GM12878 (cell line): Measurements from ENCODE around the gene B4GALT1. TPM values are rescaled to one million over a fixed set of nuclear protein-coding genes. Genes with fewer than 3 reads are reported as not detected.
A peak's percentile ranks its signal among the peaks of the same experiment; 100 is the strongest.

Experiments used
- CBX3 ChIP-seq: fragments of 200-600 bp; sonication (generic); IDR thresholded peaks from 2 replicates; pipeline ENCODE4 v1.6.1; 2016; ENCODE audit warnings: low read depth, borderline replicate concordance
- ETV6 ChIP-seq, 2 experiments: fragments of 450-650 bp in 1 of 2; IDR thresholded peaks in 1 of 2; conservative IDR thresholded peaks in 1 of 2; 2 replicates each; pipeline ENCODE4 v1.6.1; 2014; ENCODE audit warnings: antibody characterized with exemption in 1 of 2, borderline replicate concordance in 1 of 2, low read depth in 1 of 2, mild to moderate bottlenecking in 1 of 2, moderate library complexity in 1 of 2
- FOS ChIP-seq: IDR thresholded peaks from 3 replicates; pipeline ENCODE4 v1.6.1; 2011; ENCODE audit warnings: borderline replicate concordance; ENCODE audit not compliant: insufficient read length; ENCODE audit errors: extremely low read depth
- GATAD2B ChIP-seq: fragments of 450-650 bp; conservative IDR thresholded peaks from 2 replicates; pipeline ENCODE4 v1.6.1; 2017; ENCODE audit warnings: low read depth, mild to moderate bottlenecking, moderate library complexity
- HDGF ChIP-seq: fragments of 450-650 bp; IDR thresholded peaks from 2 replicates; pipeline ENCODE4 v1.6.1; 2016; ENCODE audit warnings: antibody characterized with exemption
- IRF4 ChIP-seq: IDR thresholded peaks from 2 replicates; pipeline ENCODE4 v1.6.1; 2011; ENCODE audit warnings: low read depth, low read length
- KAT2A ChIP-seq: conservative IDR thresholded peaks from 2 replicates; pipeline ENCODE4 v1.6.1; 2011; ENCODE audit warnings: low read depth, low read length; ENCODE audit not compliant: control insufficient read depth
- KDM1A ChIP-seq: fragments of 200-600 bp; sonication (generic); IDR thresholded peaks from 2 replicates; pipeline ENCODE4 v1.6.1; 2016; ENCODE audit warnings: borderline replicate concordance
- MEF2A ChIP-seq: IDR thresholded peaks from 2 replicates; pipeline ENCODE4 v1.6.1; 2011; ENCODE audit warnings: low read depth, mild to moderate bottlenecking, low read length, moderate library complexity; ENCODE audit not compliant: insufficient read depth
- MEF2B ChIP-seq: fragments of 450-650 bp; IDR thresholded peaks from 2 replicates; pipeline ENCODE4 v1.6.1; 2018; ENCODE audit warnings: mild to moderate bottlenecking, moderate library complexity; ENCODE audit not compliant: partially characterized antibody, poor library complexity, severe bottlenecking
- PAX5 ChIP-seq: IDR thresholded peaks from 2 replicates; pipeline ENCODE4 v1.6.1; 2011; ENCODE audit warnings: low read depth, low read length, borderline replicate concordance
- PML ChIP-seq: IDR thresholded peaks from 2 replicates; pipeline ENCODE4 v1.6.1; 2012; ENCODE audit warnings: low read length, inconsistent platforms
- POLR2AphosphoS5 ChIP-seq: IDR thresholded peaks from 2 replicates; pipeline ENCODE4 v1.6.1; 2011; ENCODE audit warnings: mild to moderate bottlenecking, low read length, inconsistent platforms
- RB1 ChIP-seq: fragments of 450-650 bp; formaldehyde crosslinking; IDR thresholded peaks from 2 replicates; pipeline ENCODE4 v1.6.1; 2017; ENCODE audit warnings: mild to moderate bottlenecking, borderline replicate concordance
- SMAD5 ChIP-seq: IDR thresholded peaks from 2 replicates; pipeline ENCODE4 v1.6.1; 2016; ENCODE audit warnings: antibody characterized with exemption, low read depth
- SREBF2 ChIP-seq: IDR thresholded peaks from 2 replicates; pipeline ENCODE4 v1.6.1; 2012; ENCODE audit warnings: mild to moderate bottlenecking, low read length
- STAT3 ChIP-seq: IDR thresholded peaks from 2 replicates; pipeline ENCODE4 v1.6.1; 2011; ENCODE audit warnings: low read depth, low read length, improper control_type of control experiment
- TARDBP ChIP-seq: IDR thresholded peaks from 2 replicates; pipeline ENCODE4 v1.6.1; 2016; ENCODE audit warnings: borderline replicate concordance
- polyA plus RNA-seq, 11 experiments: library from polyadenylated mRNA; depleted of rRNA in 4 of 11; unstranded in 6 of 11; stranded (reverse) in 5 of 11; fragments of >200 nt; fragmentation: Nextera tagmentation in 4 of 11; fragmentation: Illumina TruSeq in 1 of 11; extraction: Ambion mirVana in 4 of 11; extraction: Trizol in 1 of 11; gene quantifications; 1 replicate in 1 of 11; 2 replicates in 10 of 11; pipeline versions ENCODE4 v1.2.1 to v1.2.3, GENCODE V29; 2011 to 2016; ENCODE audit warnings: inconsistent platforms in 2 of 11, missing spikeins in 2 of 11, low read depth in 1 of 11
- total RNA-seq, 4 experiments: library from RNA; depleted of rRNA in 3 of 4; stranded (reverse); fragments of >200 nt in 3 of 4; fragmentation: Illumina TruSeq in 1 of 4; extraction: Trizol in 1 of 4; gene quantifications; 2 replicates each; pipeline versions ENCODE4 v1.2.1 to v1.2.3, GENCODE V29; 2013 to 2021
- TF ChIP-seq, protein P1 (sequence below): fragments of 450-650 bp; IDR thresholded peaks from 2 replicates; pipeline ENCODE4 v1.6.1; 2017; ENCODE audit warnings: antibody characterized with exemption, mild to moderate bottlenecking, moderate library complexity
- TF ChIP-seq, protein P2 (sequence below): IDR thresholded peaks from 2 replicates; pipeline ENCODE4 v1.6.1; 2011; ENCODE audit warnings: borderline replicate concordance, low read depth, mild to moderate bottlenecking, moderate library complexity, mixed read lengths, low read length; ENCODE audit not compliant: insufficient read depth; ENCODE audit errors: extremely low read length
- TF ChIP-seq, protein P3 (sequence below): IDR thresholded peaks from 2 replicates; pipeline ENCODE4 v1.6.1; 2012; ENCODE audit warnings: improper control_type of control experiment, low read depth, low read length; ENCODE audit not compliant: insufficient replicate concordance

B4GALT1 gene
- total and polyA plus RNA-seq, 10 of the 15 experiments (the other 5 are each of a cell fraction or from before 2014, with no cell fraction given) = 12.7 to 79.0 (median 41.0) TPM

- TF ChIP-seq, protein P1, sequence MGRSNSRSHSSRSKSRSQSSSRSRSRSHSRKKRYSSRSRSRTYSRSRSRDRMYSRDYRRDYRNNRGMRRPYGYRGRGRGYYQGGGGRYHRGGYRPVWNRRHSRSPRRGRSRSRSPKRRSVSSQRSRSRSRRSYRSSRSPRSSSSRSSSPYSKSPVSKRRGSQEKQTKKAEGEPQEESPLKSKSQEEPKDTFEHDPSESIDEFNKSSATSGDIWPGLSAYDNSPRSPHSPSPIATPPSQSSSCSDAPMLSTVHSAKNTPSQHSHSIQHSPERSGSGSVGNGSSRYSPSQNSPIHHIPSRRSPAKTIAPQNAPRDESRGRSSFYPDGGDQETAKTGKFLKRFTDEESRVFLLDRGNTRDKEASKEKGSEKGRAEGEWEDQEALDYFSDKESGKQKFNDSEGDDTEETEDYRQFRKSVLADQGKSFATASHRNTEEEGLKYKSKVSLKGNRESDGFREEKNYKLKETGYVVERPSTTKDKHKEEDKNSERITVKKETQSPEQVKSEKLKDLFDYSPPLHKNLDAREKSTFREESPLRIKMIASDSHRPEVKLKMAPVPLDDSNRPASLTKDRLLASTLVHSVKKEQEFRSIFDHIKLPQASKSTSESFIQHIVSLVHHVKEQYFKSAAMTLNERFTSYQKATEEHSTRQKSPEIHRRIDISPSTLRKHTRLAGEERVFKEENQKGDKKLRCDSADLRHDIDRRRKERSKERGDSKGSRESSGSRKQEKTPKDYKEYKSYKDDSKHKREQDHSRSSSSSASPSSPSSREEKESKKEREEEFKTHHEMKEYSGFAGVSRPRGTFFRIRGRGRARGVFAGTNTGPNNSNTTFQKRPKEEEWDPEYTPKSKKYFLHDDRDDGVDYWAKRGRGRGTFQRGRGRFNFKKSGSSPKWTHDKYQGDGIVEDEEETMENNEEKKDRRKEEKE = no peak
- TF ChIP-seq PML (no peak), PAX5 (peak; percentile 56; the same call in 1 of the 2 replicates), GATAD2B (peak; percentile 25), HDGF (peak; percentile 85), MEF2B (no peak), RB1 (peak; percentile 62; the same call in 1 of the 2 replicates), ETV6 (conservative IDR thresholded peaks at IDR 0.05 in 1 of 2, IDR thresholded peaks at IDR 0.05 in 1 of 2; ENCODE audit: borderline replicate concordance in 1 of 2, low read depth in 1 of 2) (no peak), STAT3 (no peak), POLR2AphosphoS5 (peak; percentile 73; the same call in 1 of the 2 replicates), SMAD5 (0 out of 2 replicates have a peak, but pooled peaks have one; percentile 56), MEF2A (no peak), FOS (no peak), CBX3 (no peak), TARDBP (peak; percentile 16; the same call in 1 of the 2 replicates), SREBF2 (no peak), IRF4 (no peak), KAT2A (no peak), KDM1A (no peak)
- TF ChIP-seq, protein P2, sequence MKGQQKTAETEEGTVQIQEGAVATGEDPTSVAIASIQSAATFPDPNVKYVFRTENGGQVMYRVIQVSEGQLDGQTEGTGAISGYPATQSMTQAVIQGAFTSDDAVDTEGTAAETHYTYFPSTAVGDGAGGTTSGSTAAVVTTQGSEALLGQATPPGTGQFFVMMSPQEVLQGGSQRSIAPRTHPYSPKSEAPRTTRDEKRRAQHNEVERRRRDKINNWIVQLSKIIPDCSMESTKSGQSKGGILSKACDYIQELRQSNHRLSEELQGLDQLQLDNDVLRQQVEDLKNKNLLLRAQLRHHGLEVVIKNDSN = no peak
- TF ChIP-seq, protein P3, sequence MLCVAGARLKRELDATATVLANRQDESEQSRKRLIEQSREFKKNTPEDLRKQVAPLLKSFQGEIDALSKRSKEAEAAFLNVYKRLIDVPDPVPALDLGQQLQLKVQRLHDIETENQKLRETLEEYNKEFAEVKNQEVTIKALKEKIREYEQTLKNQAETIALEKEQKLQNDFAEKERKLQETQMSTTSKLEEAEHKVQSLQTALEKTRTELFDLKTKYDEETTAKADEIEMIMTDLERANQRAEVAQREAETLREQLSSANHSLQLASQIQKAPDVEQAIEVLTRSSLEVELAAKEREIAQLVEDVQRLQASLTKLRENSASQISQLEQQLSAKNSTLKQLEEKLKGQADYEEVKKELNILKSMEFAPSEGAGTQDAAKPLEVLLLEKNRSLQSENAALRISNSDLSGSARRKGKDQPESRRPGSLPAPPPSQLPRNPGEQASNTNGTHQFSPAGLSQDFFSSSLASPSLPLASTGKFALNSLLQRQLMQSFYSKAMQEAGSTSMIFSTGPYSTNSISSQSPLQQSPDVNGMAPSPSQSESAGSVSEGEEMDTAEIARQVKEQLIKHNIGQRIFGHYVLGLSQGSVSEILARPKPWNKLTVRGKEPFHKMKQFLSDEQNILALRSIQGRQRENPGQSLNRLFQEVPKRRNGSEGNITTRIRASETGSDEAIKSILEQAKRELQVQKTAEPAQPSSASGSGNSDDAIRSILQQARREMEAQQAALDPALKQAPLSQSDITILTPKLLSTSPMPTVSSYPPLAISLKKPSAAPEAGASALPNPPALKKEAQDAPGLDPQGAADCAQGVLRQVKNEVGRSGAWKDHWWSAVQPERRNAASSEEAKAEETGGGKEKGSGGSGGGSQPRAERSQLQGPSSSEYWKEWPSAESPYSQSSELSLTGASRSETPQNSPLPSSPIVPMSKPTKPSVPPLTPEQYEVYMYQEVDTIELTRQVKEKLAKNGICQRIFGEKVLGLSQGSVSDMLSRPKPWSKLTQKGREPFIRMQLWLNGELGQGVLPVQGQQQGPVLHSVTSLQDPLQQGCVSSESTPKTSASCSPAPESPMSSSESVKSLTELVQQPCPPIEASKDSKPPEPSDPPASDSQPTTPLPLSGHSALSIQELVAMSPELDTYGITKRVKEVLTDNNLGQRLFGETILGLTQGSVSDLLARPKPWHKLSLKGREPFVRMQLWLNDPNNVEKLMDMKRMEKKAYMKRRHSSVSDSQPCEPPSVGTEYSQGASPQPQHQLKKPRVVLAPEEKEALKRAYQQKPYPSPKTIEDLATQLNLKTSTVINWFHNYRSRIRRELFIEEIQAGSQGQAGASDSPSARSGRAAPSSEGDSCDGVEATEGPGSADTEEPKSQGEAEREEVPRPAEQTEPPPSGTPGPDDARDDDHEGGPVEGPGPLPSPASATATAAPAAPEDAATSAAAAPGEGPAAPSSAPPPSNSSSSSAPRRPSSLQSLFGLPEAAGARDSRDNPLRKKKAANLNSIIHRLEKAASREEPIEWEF = no peak
Observed at GRCh38 chr9:33167084-33167971, at the start of gene B4GALT1 (continued).
